ENCODE results near the gene ITFG1.

DNA sequence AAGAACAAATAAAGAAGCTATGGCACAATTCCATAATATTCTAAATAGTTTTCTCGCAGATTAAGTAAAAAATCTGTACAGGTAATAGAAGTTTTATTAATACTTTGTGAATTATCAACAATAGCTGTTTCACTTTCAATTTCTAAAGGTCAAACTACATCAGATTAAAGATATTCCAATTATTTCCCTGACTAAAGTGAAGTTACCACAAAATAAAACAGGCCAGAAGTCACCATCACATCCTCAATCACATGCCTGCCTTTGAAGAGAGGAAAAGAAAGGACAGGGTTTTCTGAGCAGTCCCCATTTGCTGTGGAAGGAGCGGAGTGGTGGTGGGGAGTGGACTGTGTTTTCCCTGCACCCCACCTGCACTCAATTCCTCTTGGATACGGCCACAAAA, 11.1 kb downstream of the ITFG1 start:
- TF ChIP-seq EZH2phosphoT487 (IDR thresholded peaks at IDR 0.05; ENCODE audit: borderline replicate concordance, low read length), result no peak
- TF ChIP-seq, protein P1, sequence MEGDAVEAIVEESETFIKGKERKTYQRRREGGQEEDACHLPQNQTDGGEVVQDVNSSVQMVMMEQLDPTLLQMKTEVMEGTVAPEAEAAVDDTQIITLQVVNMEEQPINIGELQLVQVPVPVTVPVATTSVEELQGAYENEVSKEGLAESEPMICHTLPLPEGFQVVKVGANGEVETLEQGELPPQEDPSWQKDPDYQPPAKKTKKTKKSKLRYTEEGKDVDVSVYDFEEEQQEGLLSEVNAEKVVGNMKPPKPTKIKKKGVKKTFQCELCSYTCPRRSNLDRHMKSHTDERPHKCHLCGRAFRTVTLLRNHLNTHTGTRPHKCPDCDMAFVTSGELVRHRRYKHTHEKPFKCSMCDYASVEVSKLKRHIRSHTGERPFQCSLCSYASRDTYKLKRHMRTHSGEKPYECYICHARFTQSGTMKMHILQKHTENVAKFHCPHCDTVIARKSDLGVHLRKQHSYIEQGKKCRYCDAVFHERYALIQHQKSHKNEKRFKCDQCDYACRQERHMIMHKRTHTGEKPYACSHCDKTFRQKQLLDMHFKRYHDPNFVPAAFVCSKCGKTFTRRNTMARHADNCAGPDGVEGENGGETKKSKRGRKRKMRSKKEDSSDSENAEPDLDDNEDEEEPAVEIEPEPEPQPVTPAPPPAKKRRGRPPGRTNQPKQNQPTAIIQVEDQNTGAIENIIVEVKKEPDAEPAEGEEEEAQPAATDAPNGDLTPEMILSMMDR (conservative IDR thresholded peaks at IDR 0.05; ENCODE audit: low read depth, low read length), result no peak

All from PC-3 (cell line).